Natural killer cell (primary cell): ENCODE results near the gene ADORA2B. TPM values are rescaled to one million over a fixed set of nuclear protein-coding genes. Genes with fewer than 3 reads are reported as not detected.

Experiments
- ATAC-seq, 3 donors: fragments of 150-1000 bp in 2 of 3; fragments of 200-7000 bp in 1 of 3; cut with Tn5 transposase; 1 replicate in 1 of 3; 2 replicates in 2 of 3; pipeline ENCODE4 v1.10.0; 2021; ENCODE audit warnings: mild to moderate bottlenecking in 2 of 3, moderate library complexity in 2 of 3
- DNase-seq, 2 donors: peaks; one replicate each; pipeline versions ENCODE4 v3.0.0 to v3.0.0-alpha.2; 2013 to 2021; ENCODE audit warnings: mixed read lengths in 1 of 2
- H3K27ac ChIP-seq: one replicate; pipeline ENCODE4 v1.5.1; 2013; ENCODE audit warnings: mild to moderate bottlenecking, low read length
- H3K27me3 ChIP-seq: one replicate; pipeline ENCODE4 v1.6.1; 2013; ENCODE audit warnings: low read length; ENCODE audit not compliant: control insufficient read depth, insufficient read depth
- H3K36me3 ChIP-seq: one replicate; pipeline ENCODE4 v1.6.1; 2013; ENCODE audit warnings: low read length; ENCODE audit not compliant: control insufficient read depth, insufficient read depth
- H3K4me1 ChIP-seq: one replicate; pipeline ENCODE4 v1.6.1; 2013; ENCODE audit warnings: low read length; ENCODE audit not compliant: control insufficient read depth, insufficient read depth
- H3K4me3 ChIP-seq: one replicate; pipeline ENCODE4 v1.5.1; 2013; ENCODE audit warnings: low read length
- H3K9me3 ChIP-seq: one replicate; pipeline ENCODE4 v1.6.1; 2013; ENCODE audit warnings: low read length; ENCODE audit not compliant: control insufficient read depth, insufficient read depth
- H3K27ac Mint-ChIP-seq, 2 donors: one replicate each; pipeline ENCODE4 v1.8.0; 2022; ENCODE audit warnings: mild to moderate bottlenecking in 2 of 2, mixed read lengths in 2 of 2, moderate library complexity in 1 of 2
- H3K27me3 Mint-ChIP-seq, 2 donors: one replicate each; pipeline ENCODE4 v1.8.0; 2022; ENCODE audit warnings: low read depth in 2 of 2, mixed read lengths in 2 of 2
- H3K36me3 Mint-ChIP-seq: one replicate; pipeline ENCODE4 v1.8.0; 2022; ENCODE audit warnings: mixed read lengths
- H3K4me1 Mint-ChIP-seq, 2 donors: one replicate each; pipeline ENCODE4 v1.8.0; 2022; ENCODE audit warnings: mixed read lengths in 2 of 2
- H3K4me3 Mint-ChIP-seq: one replicate; pipeline ENCODE4 v1.8.0; 2022; ENCODE audit warnings: mild to moderate bottlenecking, moderate library complexity, mixed read lengths
- H3K9me3 Mint-ChIP-seq, 2 donors: one replicate each; pipeline ENCODE4 v1.8.0; 2022; ENCODE audit warnings: mixed read lengths in 2 of 2
- WGBS: methylation state at CpG from one replicate; pipeline ENCODE4 v1.1.7; 2013; ENCODE audit warnings: missing lambda C conversion rate; ENCODE audit not compliant: insufficient coverage; 5-methylcytosine and 5-hydroxymethylcytosine counted together
- intact Hi-C: fragments of 100-400 bp; cut with micrococcal nuclease; formaldehyde crosslinking; loops from one replicate; pipeline ENCODE4 v1.14.2; 2022
- total RNA-seq, 4 donors: library from RNA; stranded (reverse); fragments of 120-200 nt in 1 of 4; gene quantifications; one replicate each; pipeline versions ENCODE4 v1.2.3 to v1.2.4, GENCODE V29; 2013 to 2022
- TF ChIP-seq, protein P1 (sequence below): fragments of 200-600 bp; IDR thresholded peaks from one replicate; pipeline ENCODE4 v1.8.0; 2022; ENCODE audit warnings: antibody characterized with exemption

The ADORA2B gene
- total RNA-seq, 3 donors from 2014 or later (not counting 1 experiment from before 2014, with no cell fraction given): 0.14 to 0.88 (median 0.41) TPM

- H3K36me3 Mint-ChIP-seq: no peaks in the 10 kb centered on the region
- peaks cover 0 to 2% of the 10 kb centered on the region in 2 donors for H3K9me3 Mint-ChIP-seq
These were observed 22.3 kb upstream of the ADORA2B start for GRCh38 chr17:15922586-15922985.

DNA sequence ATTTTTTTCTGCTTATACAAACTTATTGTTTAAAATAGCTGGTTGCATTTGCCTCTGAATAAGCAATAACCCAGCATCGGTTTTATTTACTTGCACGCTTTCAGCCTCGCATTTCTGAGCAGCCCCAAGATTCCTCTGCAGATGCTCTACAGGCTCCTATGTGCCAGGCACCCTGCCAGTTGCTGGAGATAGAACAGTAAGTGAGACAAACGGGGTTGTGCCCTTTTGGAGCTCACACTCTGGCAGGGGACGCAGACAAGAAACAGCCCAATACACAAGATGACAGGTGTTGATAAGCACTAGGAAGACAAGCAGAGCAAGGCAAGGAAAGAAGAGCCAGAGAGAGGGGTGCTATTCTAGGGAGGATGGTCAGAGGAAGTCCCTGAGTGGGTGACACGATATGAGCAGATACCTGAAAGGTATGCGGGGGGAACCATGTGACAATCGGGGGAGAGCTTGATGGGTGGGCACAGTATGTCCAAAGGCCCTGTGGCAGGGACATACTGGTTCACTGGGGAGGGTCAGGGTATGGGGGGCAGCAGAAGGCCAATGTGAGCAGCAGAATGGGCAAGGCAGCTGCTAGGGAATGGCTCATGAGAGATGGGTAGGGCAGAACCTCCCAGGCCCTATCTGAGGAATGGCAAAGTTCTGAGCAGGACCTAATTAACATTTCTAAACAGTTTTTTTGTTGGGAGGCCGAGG is 18.7 kb upstream of the ADORA2B start:
- intact Hi-C loops: no loop called here
- ATAC-seq (no peak), DNase-seq (no peak)
- Mint-ChIP-seq H3K4me3 (no peak overlapping the region), H3K4me1 (peaks cover 10 to 17% of the 10 kb centered on the region in 2 donors), H3K27ac (no peak overlapping the region), H3K9me3 (peaks cover 0 to 2% of the 10 kb centered on the region in 2 donors), H3K27me3 (peaks cover 10 to 17% of the 10 kb centered on the region in 2 donors), H3K36me3 (no peaks in the 10 kb centered on the region)
- no peaks in the 10 kb centered on the region for H3K9me3 ChIP-seq
- H3K36me3 ChIP-seq: no peaks in the 10 kb centered on the region
- H3K27ac ChIP-seq: no peak overlapping the region
- TF ChIP-seq, protein P1, sequence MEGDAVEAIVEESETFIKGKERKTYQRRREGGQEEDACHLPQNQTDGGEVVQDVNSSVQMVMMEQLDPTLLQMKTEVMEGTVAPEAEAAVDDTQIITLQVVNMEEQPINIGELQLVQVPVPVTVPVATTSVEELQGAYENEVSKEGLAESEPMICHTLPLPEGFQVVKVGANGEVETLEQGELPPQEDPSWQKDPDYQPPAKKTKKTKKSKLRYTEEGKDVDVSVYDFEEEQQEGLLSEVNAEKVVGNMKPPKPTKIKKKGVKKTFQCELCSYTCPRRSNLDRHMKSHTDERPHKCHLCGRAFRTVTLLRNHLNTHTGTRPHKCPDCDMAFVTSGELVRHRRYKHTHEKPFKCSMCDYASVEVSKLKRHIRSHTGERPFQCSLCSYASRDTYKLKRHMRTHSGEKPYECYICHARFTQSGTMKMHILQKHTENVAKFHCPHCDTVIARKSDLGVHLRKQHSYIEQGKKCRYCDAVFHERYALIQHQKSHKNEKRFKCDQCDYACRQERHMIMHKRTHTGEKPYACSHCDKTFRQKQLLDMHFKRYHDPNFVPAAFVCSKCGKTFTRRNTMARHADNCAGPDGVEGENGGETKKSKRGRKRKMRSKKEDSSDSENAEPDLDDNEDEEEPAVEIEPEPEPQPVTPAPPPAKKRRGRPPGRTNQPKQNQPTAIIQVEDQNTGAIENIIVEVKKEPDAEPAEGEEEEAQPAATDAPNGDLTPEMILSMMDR: no peak
- H3K4me1 ChIP-seq: peaks cover 11% of the 10 kb centered on the region
- no peaks in the 10 kb centered on the region for H3K27me3 ChIP-seq
- no peak overlapping the region for H3K4me3 ChIP-seq
- WGBS: 79% methylated on average over 9 of the region's 9 CpGs

More at GRCh38 chr17:15922586-15922985, 22.3 kb upstream of the ADORA2B start:
- peaks cover 2 to 3% of the 10 kb centered on the region in 2 donors for H3K4me1 Mint-ChIP-seq
- no peak overlapping the region for H3K27ac Mint-ChIP-seq
- Histone ChIP-seq H3K27ac (no peak overlapping the region), H3K4me1 (no peaks in the 10 kb centered on the region), H3K9me3 (no peaks in the 10 kb centered on the region), H3K4me3 (no peak overlapping the region), H3K36me3 (no peaks in the 10 kb centered on the region), H3K27me3 (no peaks in the 10 kb centered on the region)
- peaks cover 0 to 12% of the 10 kb centered on the region in 2 donors for H3K27me3 Mint-ChIP-seq
- DNase-seq (no peak), ATAC-seq (no peak)
- TF ChIP-seq, protein P1: no peak
- WGBS: 100% methylated on average over 1 of the region's 1 CpG
- intact Hi-C loops: no loop called here
- no peak overlapping the region for H3K4me3 Mint-ChIP-seq

- peaks cover 11% of the 10 kb centered on the region for H3K4me1 ChIP-seq
- no peaks in the 10 kb centered on the region for H3K36me3 ChIP-seq
- Mint-ChIP-seq H3K27ac (peak overlapping the region in 1 of 2 donors; percentile 82), H3K36me3 (no peaks in the 10 kb centered on the region), H3K27me3 (peaks cover 10 to 17% of the 10 kb centered on the region in 2 donors), H3K9me3 (peaks cover 0 to 2% of the 10 kb centered on the region in 2 donors), H3K4me1 (peaks cover 10 to 17% of the 10 kb centered on the region in 2 donors), H3K4me3 (no peak overlapping the region)
- DNase-seq (no peak), ATAC-seq (no peak)
- no peaks in the 10 kb centered on the region for H3K9me3 ChIP-seq
- intact Hi-C loops: no loop called here
- TF ChIP-seq, protein P1: no peak
- H3K27me3 ChIP-seq: no peaks in the 10 kb centered on the region
- 35% methylated on average over 9 of the region's 9 CpGs for WGBS
- no peak overlapping the region for H3K27ac ChIP-seq
- no peak overlapping the region for H3K4me3 ChIP-seq
These were observed 16.6 kb upstream of the ADORA2B start for GRCh38 chr17:15928286-15928785.
